Loucy (cell line): ENCODE measurements around the gene PRKCG.
"Not testable (repeated sequence)": the region's sequence is repeated elsewhere in the genome, so short reads cannot be mapped to it uniquely, and the experiment has no call there.

ENCODE experiments used
- H2AFZ ChIP-seq: fragments of 200-600 bp; sonication (generic); 2 replicates; pipeline ENCODE4 v1.6.0; 2016; ENCODE audit warnings: antibody characterized with exemption, mild to moderate bottlenecking, low read length, moderate library complexity
- H3F3A ChIP-seq: fragments of 200-600 bp; 2 replicates; pipeline ENCODE4 v1.6.0; 2016; ENCODE audit warnings: antibody characterized with exemption, low read depth, mild to moderate bottlenecking
- H3K27me3 ChIP-seq: fragments of 200-600 bp; sonication (generic); 2 replicates; pipeline ENCODE4 v1.6.1; 2014; ENCODE audit warnings: low read length, mild to moderate bottlenecking; ENCODE audit not compliant: insufficient read depth, poor library complexity, severe bottlenecking
- H3K36me3 ChIP-seq: fragments of 200-600 bp; sonication (generic); 2 replicates; pipeline ENCODE4 v1.6.1; 2016; ENCODE audit warnings: low read length; ENCODE audit not compliant: insufficient read depth
- H3K4me1 ChIP-seq: fragments of 200-600 bp; sonication (generic); 2 replicates; pipeline ENCODE4 v1.5.1; 2014; ENCODE audit warnings: low read length, mild to moderate bottlenecking; ENCODE audit not compliant: insufficient read depth, poor library complexity, severe bottlenecking
- H3K4me2 ChIP-seq: fragments of 200-600 bp; sonication (generic); 2 replicates; pipeline ENCODE4 v1.6.0; 2014; ENCODE audit warnings: antibody characterized with exemption, low read length, low read depth, mild to moderate bottlenecking; ENCODE audit not compliant: poor library complexity, severe bottlenecking
- H3K4me3 ChIP-seq: fragments of 200-600 bp; sonication (generic); 2 replicates; pipeline ENCODE4 v1.5.1; 2014; ENCODE audit warnings: low read length, mild to moderate bottlenecking, mixed read lengths; ENCODE audit not compliant: poor library complexity, severe bottlenecking
- H3K79me2 ChIP-seq: fragments of 200-600 bp; sonication (generic); 2 replicates; pipeline ENCODE4 v1.6.1; 2014; ENCODE audit warnings: low read length; ENCODE audit not compliant: insufficient read depth
- H3K9ac ChIP-seq: fragments of 200-600 bp; sonication (generic); 2 replicates; pipeline ENCODE4 v1.6.0; 2014; ENCODE audit warnings: mild to moderate bottlenecking, low read depth, low read length, moderate library complexity; ENCODE audit not compliant: poor library complexity, severe bottlenecking
- H3K9me2 ChIP-seq: fragments of 200-600 bp; sonication (generic); replicated peaks from 2 replicates; pipeline ENCODE4 v1.6.1; 2016; ENCODE audit warnings: low read depth, low read length, mixed read lengths
- H3K9me3 ChIP-seq: fragments of 200-600 bp; sonication (generic); 2 replicates; pipeline ENCODE4 v1.6.1; 2014; ENCODE audit warnings: mild to moderate bottlenecking, antibody characterized with exemption, low read length, low read depth; ENCODE audit not compliant: insufficient read depth
- H4K20me1 ChIP-seq: fragments of 200-600 bp; sonication (generic); 2 replicates; pipeline ENCODE4 v1.6.0; 2014; ENCODE audit warnings: antibody characterized with exemption, low read length, mild to moderate bottlenecking; ENCODE audit not compliant: insufficient read depth, poor library complexity, severe bottlenecking
- CTCF ChIP-seq: fragments of 200-600 bp; sonication (generic); conservative IDR thresholded peaks from 2 replicates; pipeline ENCODE4 v1.5.1; 2014; ENCODE audit warnings: mild to moderate bottlenecking, antibody characterized with exemption, low read length
- EZH2phosphoT487 ChIP-seq: fragments of 200-600 bp; IDR thresholded peaks from 2 replicates; pipeline ENCODE4 v1.6.1; 2018; ENCODE audit warnings: antibody characterized with exemption, mild to moderate bottlenecking, moderate library complexity, borderline replicate concordance

Gene PRKCG

GRCh38 chr19:53868091-53868891 lies 13.7 kb upstream of the PRKCG start:
- no peaks in the 10 kb centered on the region for H3F3A ChIP-seq
- peaks cover 58% of the 10 kb centered on the region for H3K79me2 ChIP-seq
- peaks cover 2% of the 10 kb centered on the region; the same call in 1 of the 2 replicates for H3K36me3 ChIP-seq
- peak overlapping the region; percentile 85 for H3K4me2 ChIP-seq
- TF ChIP-seq CTCF (no peak), EZH2phosphoT487 (no peak)
- H3K9me3 ChIP-seq, result no peaks in the 10 kb centered on the region
- H2AFZ ChIP-seq, result peak overlapping the region; percentile 79
- H3K4me1 ChIP-seq, result peaks cover 42% of the 10 kb centered on the region
- peaks cover 46% of the 10 kb centered on the region for H4K20me1 ChIP-seq
- peak overlapping the region; percentile 98 for H3K9ac ChIP-seq
- H3K4me3 ChIP-seq, result peak overlapping the region; percentile 84
- H3K27me3 ChIP-seq, result peaks cover 3% of the 10 kb centered on the region
- no peaks in the 10 kb centered on the region for H3K9me2 ChIP-seq

GRCh38 chr19:53868892-53869804 lies 12.8 kb upstream of the PRKCG start:
- peak overlapping the region; percentile 79 for H2AFZ ChIP-seq
- H3K36me3 ChIP-seq, result peaks cover 10% of the 10 kb centered on the region; the same call in 1 of the 2 replicates
- H3K4me3 ChIP-seq, result peak overlapping the region; percentile 84
- H3K27me3 ChIP-seq, result peaks cover 3% of the 10 kb centered on the region
- H3F3A ChIP-seq, result no peaks in the 10 kb centered on the region
- H3K9me3 ChIP-seq, result no peaks in the 10 kb centered on the region
- H3K9me2 ChIP-seq, result no peaks in the 10 kb centered on the region
- peaks cover 54% of the 10 kb centered on the region for H4K20me1 ChIP-seq
- H3K9ac ChIP-seq, result peak overlapping the region; percentile 98
- TF ChIP-seq CTCF, result no peak
- no peak for TF ChIP-seq EZH2phosphoT487
- H3K79me2 ChIP-seq, result peaks cover 66% of the 10 kb centered on the region
- peak overlapping the region; percentile 85 for H3K4me2 ChIP-seq
- peaks cover 47% of the 10 kb centered on the region for H3K4me1 ChIP-seq

- H3K9ac ChIP-seq, result peak overlapping the region; percentile 98
- peak overlapping the region; percentile 84 for H3K4me3 ChIP-seq
- peaks cover 62% of the 10 kb centered on the region for H4K20me1 ChIP-seq
- H3K79me2 ChIP-seq, result peaks cover 74% of the 10 kb centered on the region
- H3K27me3 ChIP-seq, H3K9me3 ChIP-seq, H3K9me2 ChIP-seq, H3F3A ChIP-seq: not testable (repeated sequence)
- H3K36me3 ChIP-seq, result peaks cover 18% of the 10 kb centered on the region; the same call in 1 of the 2 replicates
- peaks cover 51% of the 10 kb centered on the region for H3K4me1 ChIP-seq
- H2AFZ ChIP-seq, result peak overlapping the region; percentile 79
- H3K4me2 ChIP-seq, result peak overlapping the region; percentile 90
Observed at GRCh38 chr19:53869805-53870484, 12.1 kb upstream of the PRKCG start.
